Caco-2 (cell line): ENCODE results near the gene KSR2. TPM values are rescaled to one million over a fixed set of nuclear protein-coding genes. Genes with fewer than 3 reads are reported as not detected.

Experiments
- BruUV-seq: library from RNA; stranded (reverse); fragments of 400-500 nt; replicated peaks from 2 replicates; lab custom pipeline; 2021; lab: Mats Ljungman, UMichigan
- CTCF ChIA-PET: fragments of 300-600 bp; sonication (Branson Sonifier 250); formaldehyde crosslinking; loops from one replicate; lab custom pipeline; 2022; ENCODE audit warnings: antibody characterized with exemption; lab: Charles Lee
- POLR2A ChIA-PET: fragments of 300-600 bp; sonication (Branson Sonifier 250); formaldehyde crosslinking; loops from one replicate; lab custom pipeline; 2022; ENCODE audit warnings: antibody characterized with exemption; lab: Charles Lee
- DNase-seq, 2 experiments: peaks; one replicate each; pipeline versions ENCODE4 v3.0.0 to v3.0.0-alpha.2; 2020 to 2022
- H3K27me3 ChIP-seq: replicated peaks from 2 replicates; pipeline ENCODE4 v1.6.0; 2011; ENCODE audit warnings: low read length; ENCODE audit not compliant: control insufficient read depth, insufficient read depth
- H3K36me3 ChIP-seq: 2 replicates; pipeline ENCODE4 v1.5.1; 2011; ENCODE audit warnings: low read length; ENCODE audit not compliant: control insufficient read depth, insufficient read depth
- H3K4me1 ChIP-seq: fragments of 250-450 bp; sonication (Bioruptor Pico); 2 replicates; pipeline ENCODE4 v1.5.1; 2020; ENCODE audit warnings: mild to moderate bottlenecking
- H3K4me3 ChIP-seq: 2 replicates; pipeline ENCODE4 v1.5.1; 2011; ENCODE audit warnings: low read depth, mild to moderate bottlenecking, control low read depth, low read length
- H3K9me3 ChIP-seq: fragments of 250-450 bp; sonication (Bioruptor Pico); 2 replicates; pipeline ENCODE4 v1.5.1; 2020; ENCODE audit warnings: mild to moderate bottlenecking, moderate library complexity
- H3K27ac Mint-ChIP-seq: one replicate; pipeline ENCODE4 v1.8.0; 2022; ENCODE audit warnings: mixed read lengths; ENCODE audit not compliant: unreplicated experiment
- H3K27me3 Mint-ChIP-seq: one replicate; pipeline ENCODE4 v1.8.0; 2022; ENCODE audit warnings: mixed read lengths; ENCODE audit not compliant: insufficient read depth, unreplicated experiment
- H3K36me3 Mint-ChIP-seq: one replicate; pipeline ENCODE4 v1.8.0; 2022; ENCODE audit warnings: mild to moderate bottlenecking, mixed read lengths; ENCODE audit not compliant: insufficient read depth, unreplicated experiment
- H3K4me1 Mint-ChIP-seq: one replicate; pipeline ENCODE4 v1.8.0; 2022; ENCODE audit warnings: low read depth, mixed read lengths; ENCODE audit not compliant: unreplicated experiment
- H3K4me3 Mint-ChIP-seq: one replicate; pipeline ENCODE4 v1.8.0; 2022; ENCODE audit warnings: mild to moderate bottlenecking, moderate library complexity, mixed read lengths; ENCODE audit not compliant: unreplicated experiment
- H3K9me3 Mint-ChIP-seq: one replicate; pipeline ENCODE4 v1.8.0; 2022; ENCODE audit warnings: mixed read lengths; ENCODE audit not compliant: unreplicated experiment
- intact Hi-C: fragments of 100-400 bp; cut with micrococcal nuclease; formaldehyde crosslinking; loops from one replicate; pipeline ENCODE4 v1.10.0; 2022; ENCODE audit not compliant: unreplicated experiment
- total RNA-seq: library from RNA; stranded (reverse); gene quantifications from 2 replicates; pipeline ENCODE4 v1.2.3, GENCODE V29; 2022
- TF ChIP-seq, protein P1 (sequence below), 2 experiments: fragments of 200-600 bp in 1 of 2; IDR thresholded peaks; 1 replicate in 1 of 2; 2 replicates in 1 of 2; pipeline versions ENCODE4 v1.5.1 to v1.8.0; 2011 to 2022; ENCODE audit warnings: antibody characterized with exemption in 1 of 2, control low read depth in 1 of 2, inconsistent platforms in 1 of 2, low read depth in 1 of 2, low read length in 1 of 2, mild to moderate bottlenecking in 1 of 2, moderate library complexity in 1 of 2; ENCODE audit not compliant: insufficient read depth in 1 of 2, severe bottlenecking in 1 of 2, unreplicated experiment in 1 of 2

The KSR2 gene
- total RNA-seq, 1 experiment from 2014 or later: 0.66 TPM

DNA sequence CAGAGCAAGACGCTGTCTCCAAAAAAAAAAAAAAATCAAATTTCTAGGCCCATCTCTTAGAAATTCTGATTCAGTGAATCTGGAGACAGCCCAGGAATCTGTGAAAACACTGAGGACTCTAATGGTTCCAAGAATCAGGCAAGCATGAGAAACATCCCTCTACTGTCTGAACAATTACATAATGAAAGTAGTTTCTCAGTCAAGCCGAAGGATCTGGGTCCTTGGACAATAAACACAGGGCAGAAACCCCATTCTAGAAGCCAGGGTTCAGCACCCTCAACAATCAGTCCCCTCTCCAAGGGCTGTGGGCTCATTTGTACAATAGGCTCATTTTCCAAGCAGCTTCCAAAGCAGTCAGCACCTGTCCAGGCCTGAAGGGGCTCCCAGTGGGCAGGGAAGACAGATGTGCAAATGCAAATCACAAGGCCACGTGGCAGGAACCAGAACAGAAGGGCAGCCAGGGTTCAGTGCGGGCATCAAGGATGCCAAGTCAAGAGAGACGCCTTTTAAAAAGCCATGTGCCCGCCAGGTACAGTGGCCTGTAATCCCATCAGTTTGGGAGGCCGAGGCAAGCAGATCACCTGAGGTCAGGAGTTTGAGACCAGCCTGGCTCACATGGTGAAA, 96.1 kb downstream of the KSR2 start:
- H3K9me3 ChIP-seq: 0 out of 2 replicates have a peak, but pooled peaks cover 3% of the 10 kb centered on the region
- no peaks in the 10 kb centered on the region for H3K27me3 ChIP-seq
- TF ChIP-seq, protein P1, sequence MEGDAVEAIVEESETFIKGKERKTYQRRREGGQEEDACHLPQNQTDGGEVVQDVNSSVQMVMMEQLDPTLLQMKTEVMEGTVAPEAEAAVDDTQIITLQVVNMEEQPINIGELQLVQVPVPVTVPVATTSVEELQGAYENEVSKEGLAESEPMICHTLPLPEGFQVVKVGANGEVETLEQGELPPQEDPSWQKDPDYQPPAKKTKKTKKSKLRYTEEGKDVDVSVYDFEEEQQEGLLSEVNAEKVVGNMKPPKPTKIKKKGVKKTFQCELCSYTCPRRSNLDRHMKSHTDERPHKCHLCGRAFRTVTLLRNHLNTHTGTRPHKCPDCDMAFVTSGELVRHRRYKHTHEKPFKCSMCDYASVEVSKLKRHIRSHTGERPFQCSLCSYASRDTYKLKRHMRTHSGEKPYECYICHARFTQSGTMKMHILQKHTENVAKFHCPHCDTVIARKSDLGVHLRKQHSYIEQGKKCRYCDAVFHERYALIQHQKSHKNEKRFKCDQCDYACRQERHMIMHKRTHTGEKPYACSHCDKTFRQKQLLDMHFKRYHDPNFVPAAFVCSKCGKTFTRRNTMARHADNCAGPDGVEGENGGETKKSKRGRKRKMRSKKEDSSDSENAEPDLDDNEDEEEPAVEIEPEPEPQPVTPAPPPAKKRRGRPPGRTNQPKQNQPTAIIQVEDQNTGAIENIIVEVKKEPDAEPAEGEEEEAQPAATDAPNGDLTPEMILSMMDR (IDR thresholded peaks at IDR 0.05; ENCODE audit: insufficient read depth in 1 of 2, low read depth in 1 of 2, low read length in 1 of 2, severe bottlenecking in 1 of 2, unreplicated experiment in 1 of 2): no peak
- Mint-ChIP-seq H3K9me3 (no peaks in the 10 kb centered on the region), H3K27ac (no peak overlapping the region), H3K27me3 (no peaks in the 10 kb centered on the region), H3K4me1 (no peaks in the 10 kb centered on the region), H3K4me3 (no peak overlapping the region), H3K36me3 (peaks cover 6% of the 10 kb centered on the region)
- H3K36me3 ChIP-seq: no peaks in the 10 kb centered on the region
- CTCF ChIA-PET: interaction anchor here (0.7 to 1.6 kb wide), 3 partner anchors 89 to 302 kb away, joined by 3 to 6 read pairs (median 4); no protein-coding TSS in a partner anchor
- intact Hi-C loops: no loop called here
- POLR2A ChIA-PET: no interaction called here
- DNase-seq: no peak
- H3K4me3 ChIP-seq: no peak overlapping the region
- BruUV-seq: no TSS peak
- no peaks in the 10 kb centered on the region for H3K4me1 ChIP-seq

DNA sequence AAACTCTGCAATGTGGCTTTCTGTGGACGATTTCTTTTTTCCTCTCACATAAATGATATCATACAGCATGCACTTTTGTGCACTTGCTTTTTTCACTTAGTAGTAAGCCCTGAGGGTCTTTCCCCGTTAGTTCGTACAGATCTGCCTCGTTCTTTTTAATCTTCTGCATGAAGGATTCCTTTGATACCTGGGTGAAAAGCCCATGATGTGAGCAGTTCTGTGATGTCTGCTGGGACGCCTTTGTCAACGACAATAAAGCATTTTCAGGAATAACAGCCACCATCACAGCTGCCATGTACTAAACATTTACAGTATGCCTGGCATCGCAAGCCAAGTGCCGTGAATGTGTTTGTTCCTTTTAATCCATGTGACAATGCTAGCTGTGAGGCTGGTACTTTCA, 99.2 kb downstream of the KSR2 start:
- no peaks in the 10 kb centered on the region for H3K4me1 ChIP-seq
- no peak for DNase-seq
- CTCF ChIA-PET: interaction anchor here (1.5 to 1.7 kb wide), 2 partner anchors 13 to 165 kb away, joined by 4 read pairs; no protein-coding TSS in a partner anchor
- TF ChIP-seq, protein P1 (IDR thresholded peaks at IDR 0.05; ENCODE audit: insufficient read depth in 1 of 2, low read depth in 1 of 2, low read length in 1 of 2, severe bottlenecking in 1 of 2, unreplicated experiment in 1 of 2): no peak
- H3K4me3 ChIP-seq: no peak overlapping the region
- intact Hi-C loops: no loop called here
- H3K36me3 Mint-ChIP-seq: no peaks in the 10 kb centered on the region
- H3K4me3 Mint-ChIP-seq: no peak overlapping the region
- no peaks in the 10 kb centered on the region for H3K27me3 Mint-ChIP-seq
- H3K9me3 ChIP-seq: 0 out of 2 replicates have a peak, but pooled peaks cover 3% of the 10 kb centered on the region
- H3K36me3 ChIP-seq: no peaks in the 10 kb centered on the region
- POLR2A ChIA-PET: no interaction called here
- no peaks in the 10 kb centered on the region for H3K9me3 Mint-ChIP-seq
- H3K4me1 Mint-ChIP-seq: no peaks in the 10 kb centered on the region
- BruUV-seq: no TSS peak
- no peak overlapping the region for H3K27ac Mint-ChIP-seq
- no peaks in the 10 kb centered on the region for H3K27me3 ChIP-seq

DNA sequence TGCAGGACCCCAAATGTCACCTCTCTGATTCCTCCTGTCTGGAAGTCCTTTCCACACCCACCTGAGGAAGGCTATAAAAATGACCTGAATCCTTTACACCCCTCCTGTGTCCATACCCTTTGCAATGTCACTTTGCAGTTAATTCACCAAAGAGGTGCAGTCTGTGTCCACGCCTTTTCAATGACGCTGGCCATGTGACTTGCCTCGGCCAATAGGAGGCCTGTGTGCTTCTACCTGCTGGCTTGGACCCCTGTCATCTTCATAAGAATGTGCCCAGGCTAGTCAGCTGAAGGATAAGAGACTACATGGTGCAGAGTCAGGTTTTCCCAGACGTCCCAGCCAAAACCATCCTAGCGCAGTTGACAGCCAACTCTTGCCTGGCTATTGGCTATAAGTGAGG, 101.4 kb downstream of the KSR2 start:
- Histone ChIP-seq H3K27me3 (no peaks in the 10 kb centered on the region), H3K9me3 (0 out of 2 replicates have a peak, but pooled peaks cover 3% of the 10 kb centered on the region), H3K4me3 (no peak overlapping the region), H3K4me1 (no peaks in the 10 kb centered on the region), H3K36me3 (no peaks in the 10 kb centered on the region)
- TF ChIP-seq, protein P1 (IDR thresholded peaks at IDR 0.05; ENCODE audit: insufficient read depth in 1 of 2, low read depth in 1 of 2, low read length in 1 of 2, severe bottlenecking in 1 of 2, unreplicated experiment in 1 of 2): no peak
- Mint-ChIP-seq H3K27me3 (peaks cover 4% of the 10 kb centered on the region), H3K4me3 (no peak overlapping the region), H3K9me3 (no peaks in the 10 kb centered on the region), H3K27ac (no peak overlapping the region), H3K4me1 (no peaks in the 10 kb centered on the region), H3K36me3 (no peaks in the 10 kb centered on the region)
- intact Hi-C loops: no loop called here
- DNase-seq: no peak
- no TSS peak for BruUV-seq
- CTCF ChIA-PET: no interaction called here
- POLR2A ChIA-PET: no interaction called here
